Activated CD4-positive, alpha-beta memory T cell treated with anti-CD3 and anti-CD28 coated beads for 36 hours (primary cell): Measurements from ENCODE around the gene ROR1. TPM values are rescaled to one million over a fixed set of nuclear protein-coding genes. Genes with fewer than 3 reads are reported as not detected.
A peak's percentile ranks its signal among the peaks of the same experiment; 100 is the strongest.

ENCODE experiments used
- CTCF ChIA-PET: fragments of 350-600 bp; sonication (Branson Sonifier 250); formaldehyde crosslinking; loops from one replicate; lab custom pipeline; 2021; ENCODE audit warnings: antibody characterized with exemption, inconsistent platforms; lab: Charles Lee
- POLR2A ChIA-PET: fragments of 350-600 bp; sonication (Branson Sonifier 250); formaldehyde crosslinking; loops from one replicate; lab custom pipeline; 2021; ENCODE audit warnings: antibody characterized with exemption; lab: Charles Lee
- DNase-seq: peaks from one replicate; pipeline ENCODE4 v3.0.0-alpha.2; 2020
- H3K27ac Mint-ChIP-seq: one replicate; pipeline ENCODE4 v1.8.0; 2021; ENCODE audit warnings: mixed read lengths
- H3K27me3 Mint-ChIP-seq: one replicate; pipeline ENCODE4 v1.8.0; 2021; ENCODE audit warnings: mixed read lengths
- H3K36me3 Mint-ChIP-seq: one replicate; pipeline ENCODE4 v1.8.0; 2021; ENCODE audit warnings: mixed read lengths
- H3K4me1 Mint-ChIP-seq: one replicate; pipeline ENCODE4 v1.8.0; 2021; ENCODE audit warnings: low read depth, mixed read lengths
- H3K4me3 Mint-ChIP-seq: one replicate; pipeline ENCODE4 v1.8.0; 2021; ENCODE audit warnings: mild to moderate bottlenecking, mixed read lengths
- H3K9me3 Mint-ChIP-seq: one replicate; pipeline ENCODE4 v1.8.0; 2021; ENCODE audit warnings: mixed read lengths
- intact Hi-C: fragments of 100-400 bp; cut with micrococcal nuclease; formaldehyde crosslinking; loops from one replicate; pipeline ENCODE4 v1.15.1; 2023
- total RNA-seq, 2 experiments: library from RNA; stranded (reverse); gene quantifications; one replicate each; pipeline ENCODE4 v1.2.3, GENCODE V29; 2021

ROR1 gene
- total RNA-seq, 2 experiments from 2014 or later = 0.10 to 0.12 TPM

- no peak overlapping the region for H3K27ac Mint-ChIP-seq
- peaks cover 6% of the 10 kb centered on the region for H3K27me3 Mint-ChIP-seq
- CTCF ChIA-PET = interaction anchor here (1.4 kb wide), 1 partner anchor 223 kb away, joined by 4 read pairs; no protein-coding TSS in a partner anchor
- no peaks in the 10 kb centered on the region for H3K36me3 Mint-ChIP-seq
- POLR2A ChIA-PET = no interaction called here
- no peak overlapping the region for H3K4me3 Mint-ChIP-seq
- intact Hi-C loops = no loop called here
- no peaks in the 10 kb centered on the region for H3K9me3 Mint-ChIP-seq
- no peaks in the 10 kb centered on the region for H3K4me1 Mint-ChIP-seq
- no peak for DNase-seq
Observed at GRCh38 chr1:63915121-63915520, 141.3 kb downstream of the ROR1 start.

GRCh38 chr1:63916485-63917360 lies 142.9 kb downstream of the ROR1 start:
- ChIA-PET POLR2A (no interaction called here), CTCF (interaction anchor here (1.0 kb wide), 1 partner anchor 221 kb away, joined by 3 read pairs; no protein-coding TSS in a partner anchor)
- intact Hi-C loops = loop anchor here (2.0 kb wide), 1 partner anchor 224 kb away; no protein-coding TSS in a partner anchor
- no peaks in the 10 kb centered on the region for H3K9me3 Mint-ChIP-seq
- no peak for DNase-seq
- peaks cover 6% of the 10 kb centered on the region for H3K27me3 Mint-ChIP-seq
- H3K4me3 Mint-ChIP-seq = no peak overlapping the region
- H3K27ac Mint-ChIP-seq = no peak overlapping the region
- no peaks in the 10 kb centered on the region for H3K36me3 Mint-ChIP-seq
- H3K4me1 Mint-ChIP-seq = no peaks in the 10 kb centered on the region

- Mint-ChIP-seq H3K27ac (no peak overlapping the region), H3K27me3 (peaks cover 1% of the 10 kb centered on the region), H3K4me1 (no peaks in the 10 kb centered on the region), H3K36me3 (no peaks in the 10 kb centered on the region), H3K9me3 (no peaks in the 10 kb centered on the region), H3K4me3 (no peak overlapping the region)
- peak; percentile 35 for DNase-seq
- intact Hi-C loops = loop anchor here (2.0 kb wide), 2 partner anchors 225 to 297 kb away; no protein-coding TSS in a partner anchor
- CTCF ChIA-PET = interaction anchor here (1.0 to 1.5 kb wide), 5 partner anchors 13 to 301 kb away, joined by 3 to 8 read pairs (median 3); no protein-coding TSS in a partner anchor
- POLR2A ChIA-PET = no interaction called here
Observed at GRCh38 chr1:63917571-63918417, 144.0 kb downstream of the ROR1 start.

GRCh38 chr1:63918418-63918945 lies 144.7 kb downstream of the ROR1 start:
- no peaks in the 10 kb centered on the region for H3K9me3 Mint-ChIP-seq
- ChIA-PET POLR2A (no interaction called here), CTCF (interaction anchor here (1.0 to 1.5 kb wide), 4 partner anchors 13 to 301 kb away, joined by 3 to 8 read pairs (median 4); no protein-coding TSS in a partner anchor)
- H3K4me1 Mint-ChIP-seq = no peaks in the 10 kb centered on the region
- no peaks in the 10 kb centered on the region for H3K36me3 Mint-ChIP-seq
- intact Hi-C loops = loop anchor here (2.0 kb wide), 1 partner anchor 298 kb away; no protein-coding TSS in a partner anchor
- no peak overlapping the region for H3K27ac Mint-ChIP-seq
- peaks cover 1% of the 10 kb centered on the region for H3K27me3 Mint-ChIP-seq
- DNase-seq = no peak
- H3K4me3 Mint-ChIP-seq = no peak overlapping the region

GRCh38 chr1:63920154-63921117 lies 146.6 kb downstream of the ROR1 start:
- H3K27ac Mint-ChIP-seq = no peak overlapping the region
- no peak for DNase-seq
- H3K9me3 Mint-ChIP-seq = no peaks in the 10 kb centered on the region
- POLR2A ChIA-PET = no interaction called here
- no peak overlapping the region for H3K4me3 Mint-ChIP-seq
- peaks cover 1% of the 10 kb centered on the region for H3K27me3 Mint-ChIP-seq
- intact Hi-C loops = no loop called here
- no peaks in the 10 kb centered on the region for H3K4me1 Mint-ChIP-seq
- no peaks in the 10 kb centered on the region for H3K36me3 Mint-ChIP-seq
- CTCF ChIA-PET = interaction anchor here (0.6 to 0.7 kb wide), 2 partner anchors 246 to 322 kb away, joined by 3 read pairs; no protein-coding TSS in a partner anchor

- DNase-seq = no peak
- Mint-ChIP-seq H3K4me3 (no peak overlapping the region), H3K9me3 (no peaks in the 10 kb centered on the region), H3K4me1 (no peaks in the 10 kb centered on the region), H3K27ac (no peak overlapping the region), H3K36me3 (no peaks in the 10 kb centered on the region), H3K27me3 (peaks cover 2% of the 10 kb centered on the region)
- ChIA-PET POLR2A (no interaction called here), CTCF (no interaction called here)
- intact Hi-C loops = no loop called here
Observed at GRCh38 chr1:63921359-63921758, 147.5 kb downstream of the ROR1 start.

GRCh38 chr1:63921802-63922201 lies 148.0 kb downstream of the ROR1 start:
- Mint-ChIP-seq H3K4me3 (no peak overlapping the region), H3K9me3 (no peaks in the 10 kb centered on the region), H3K27me3 (peaks cover 2% of the 10 kb centered on the region), H3K27ac (no peak overlapping the region), H3K4me1 (no peaks in the 10 kb centered on the region), H3K36me3 (no peaks in the 10 kb centered on the region)
- intact Hi-C loops = no loop called here
- no peak for DNase-seq
- ChIA-PET CTCF (interaction anchor here (0.8 kb wide), 1 partner anchor 230 kb away, joined by 3 read pairs; no protein-coding TSS in a partner anchor), POLR2A (no interaction called here)

GRCh38 chr1:63922848-63923247 lies 149.0 kb downstream of the ROR1 start:
- POLR2A ChIA-PET = no interaction called here
- Mint-ChIP-seq H3K4me3 (no peak overlapping the region), H3K9me3 (no peaks in the 10 kb centered on the region), H3K36me3 (no peaks in the 10 kb centered on the region), H3K27ac (no peak overlapping the region), H3K4me1 (no peaks in the 10 kb centered on the region), H3K27me3 (peaks cover 2% of the 10 kb centered on the region)
- CTCF ChIA-PET = interaction anchor here (0.8 kb wide), 1 partner anchor 231 kb away, joined by 3 read pairs; no protein-coding TSS in a partner anchor
- DNase-seq = no peak
- intact Hi-C loops = no loop called here

GRCh38 chr1:63923302-63923701 lies 149.5 kb downstream of the ROR1 start:
- Mint-ChIP-seq H3K36me3 (no peaks in the 10 kb centered on the region), H3K4me1 (no peaks in the 10 kb centered on the region), H3K9me3 (no peaks in the 10 kb centered on the region), H3K27me3 (peaks cover 2% of the 10 kb centered on the region), H3K27ac (no peak overlapping the region), H3K4me3 (no peak overlapping the region)
- intact Hi-C loops = no loop called here
- POLR2A ChIA-PET = no interaction called here
- CTCF ChIA-PET = no interaction called here
- DNase-seq = no peak

- Mint-ChIP-seq H3K27me3 (peaks cover 1% of the 10 kb centered on the region), H3K36me3 (no peaks in the 10 kb centered on the region), H3K4me3 (no peak overlapping the region), H3K4me1 (no peaks in the 10 kb centered on the region), H3K9me3 (no peaks in the 10 kb centered on the region), H3K27ac (no peak overlapping the region)
- POLR2A ChIA-PET = no interaction called here
- DNase-seq = no peak
- intact Hi-C loops = no loop called here
- CTCF ChIA-PET = no interaction called here
Observed at GRCh38 chr1:63924600-63924999, 150.8 kb downstream of the ROR1 start.
